ENCODE measurements around the gene MDP1. TPM values are rescaled to one million over a fixed set of nuclear protein-coding genes. Genes with fewer than 3 reads are reported as not detected.

The MDP1 gene
- total and polyA plus RNA-seq, 8 donors = 9.8 to 19.4 (median 12.4) TPM

- Histone ChIP-seq H3K4me3 (peak within 1 kb of the TSS; percentile 64 to 77), H3K4me1 (peaks cover 9 to 45% of the 10 kb centered on the region in 2 donors), H3K9me3 (no peaks in the 10 kb centered on the region), H3K27ac (peak within 1 kb of the TSS; percentile 98 to 100), H3K27me3 (no peaks in the 10 kb centered on the region), H3K36me3 (peaks cover 0 to 43% of the 10 kb centered on the region in 2 donors)
- intact Hi-C loops (cut with DNase I) = no loop called here
- TF ChIP-seq CTCF (IDR thresholded peaks at IDR 0.05) = peak in 1 of 2 donors; percentile 15
- DNase-seq (peak; percentile 95 to 98 (median 98)), ATAC-seq (peak; percentile 91)
These were observed 2.7 kb downstream of the MDP1 start, which contains the start of gene CHMP4A for GRCh38 chr14:24212924-24213865. CHMP4A (minus strand) TSS chr14:24213488; CDS start chr14:24213439, 49 bp downstream.

GRCh38 chr14:24211311-24211710 lies 4.6 kb downstream of the MDP1 start:
- intact Hi-C loops (cut with DNase I) = no loop called here
- Histone ChIP-seq H3K36me3 (peaks cover 0 to 53% of the 10 kb centered on the region in 2 donors), H3K27me3 (no peaks in the 10 kb centered on the region), H3K4me1 (peaks cover 9 to 44% of the 10 kb centered on the region in 2 donors), H3K27ac (no peak overlapping the region), H3K9me3 (no peaks in the 10 kb centered on the region), H3K4me3 (no peak overlapping the region)
- no peak for TF ChIP-seq CTCF (IDR thresholded peaks at IDR 0.05)
- DNase-seq = no peak
- ATAC-seq = no peak

GRCh38 chr14:24207625-24208024 lies 8.2 kb downstream of the MDP1 start:
- ATAC-seq (no peak), DNase-seq (no peak)
- no peaks in the 10 kb centered on the region for H3K9me3 ChIP-seq
- intact Hi-C loops (cut with DNase I) = no loop called here
- no peak overlapping the region for H3K27ac ChIP-seq
- peaks cover 0 to 87% of the 10 kb centered on the region in 2 donors for H3K36me3 ChIP-seq
- peaks cover 0 to 16% of the 10 kb centered on the region in 2 donors for H3K4me1 ChIP-seq
- H3K4me3 ChIP-seq = no peak overlapping the region
- TF ChIP-seq CTCF (IDR thresholded peaks at IDR 0.05) = no peak
- no peaks in the 10 kb centered on the region for H3K27me3 ChIP-seq

GRCh38 chr14:24207104-24207551 lies 8.7 kb downstream of the MDP1 start:
- no peak for TF ChIP-seq CTCF (IDR thresholded peaks at IDR 0.05)
- H3K36me3 ChIP-seq = peaks cover 0 to 92% of the 10 kb centered on the region in 2 donors
- H3K9me3 ChIP-seq = no peaks in the 10 kb centered on the region
- no peaks in the 10 kb centered on the region for H3K27me3 ChIP-seq
- peaks cover 0 to 11% of the 10 kb centered on the region in 2 donors for H3K4me1 ChIP-seq
- intact Hi-C loops (cut with DNase I) = no loop called here
- ATAC-seq = no peak
- no peak overlapping the region for H3K4me3 ChIP-seq
- no peak overlapping the region for H3K27ac ChIP-seq
- no peak for DNase-seq
